Stromal cell of bone marrow (primary cell): ENCODE results near the gene SF3B6.
"Not testable (repeated sequence)": the region's sequence is repeated elsewhere in the genome, so short reads cannot be mapped to it uniquely, and the experiment has no call there.

Experiments
- DNase-seq: peaks from one replicate; pipeline ENCODE4 v3.0.0-alpha.2; 2012; ENCODE audit warnings: low read depth

Gene SF3B6

DNA sequence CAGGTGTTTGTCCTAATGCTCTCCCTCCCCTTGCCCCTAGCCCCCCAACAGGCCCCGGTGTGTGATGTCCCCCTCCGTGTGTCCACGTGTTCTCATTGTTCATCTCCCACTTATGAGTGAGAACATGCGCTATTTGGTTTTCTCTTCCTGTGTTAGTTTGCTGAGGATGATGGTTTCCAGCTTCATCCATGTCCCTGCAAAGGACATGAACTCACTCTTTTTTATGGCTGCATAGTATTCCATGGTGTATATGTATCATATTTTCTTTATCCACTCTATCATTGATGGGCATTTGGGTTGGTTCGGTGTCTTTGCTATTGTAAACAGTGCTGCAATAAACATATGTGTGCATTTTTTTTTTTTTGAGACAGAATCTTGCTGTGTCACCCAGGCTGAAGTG, 17.1 kb upstream of the SF3B6 start:
- not testable (repeated sequence) for DNase-seq

DNA sequence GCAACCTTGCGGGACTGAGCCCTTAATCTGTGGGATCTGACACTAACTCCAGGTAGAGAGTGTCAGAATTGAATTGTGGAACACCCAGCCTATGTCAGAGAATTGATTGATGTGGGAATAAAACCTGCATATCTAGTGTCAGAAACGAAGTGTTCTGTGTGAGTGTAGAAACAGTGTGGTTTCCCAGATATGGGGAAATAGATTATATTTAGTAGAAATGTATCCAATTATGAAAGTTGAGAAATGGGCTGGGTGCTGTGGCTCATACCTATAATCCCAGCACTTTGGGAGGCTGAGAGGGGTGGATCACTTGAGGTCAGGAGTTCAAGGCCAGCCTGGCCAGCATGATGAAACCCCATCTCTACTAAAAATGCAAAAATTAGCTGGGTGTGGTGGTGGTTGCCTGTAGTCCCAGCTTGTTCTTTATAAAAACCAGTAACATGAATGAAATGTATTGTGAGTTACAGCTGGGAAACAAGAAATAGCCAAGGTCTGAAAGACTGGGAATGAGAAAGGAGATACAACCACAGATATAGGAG, 12.8 kb upstream of the SF3B6 start:
- no peak for DNase-seq

DNA sequence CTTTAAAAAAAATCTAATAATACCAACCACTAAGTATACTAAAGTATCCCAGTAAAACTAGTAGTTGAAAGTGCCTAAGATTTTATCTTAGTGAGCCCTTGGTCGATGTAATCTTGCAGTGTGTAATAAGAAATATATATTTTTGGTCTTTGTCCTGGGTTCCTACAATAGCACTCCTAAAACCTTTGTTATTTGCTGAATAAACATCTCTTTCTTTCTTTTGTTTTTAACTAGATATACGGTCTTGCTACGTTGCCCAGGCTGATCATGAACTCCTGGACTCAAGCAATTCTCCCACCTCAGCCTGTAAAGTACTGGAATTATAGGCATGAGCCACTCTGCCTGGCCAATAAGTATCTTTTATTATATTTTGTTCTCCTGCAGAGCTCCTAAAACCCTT, 10.9 kb upstream of the SF3B6 start:
- DNase-seq = no peak

DNA sequence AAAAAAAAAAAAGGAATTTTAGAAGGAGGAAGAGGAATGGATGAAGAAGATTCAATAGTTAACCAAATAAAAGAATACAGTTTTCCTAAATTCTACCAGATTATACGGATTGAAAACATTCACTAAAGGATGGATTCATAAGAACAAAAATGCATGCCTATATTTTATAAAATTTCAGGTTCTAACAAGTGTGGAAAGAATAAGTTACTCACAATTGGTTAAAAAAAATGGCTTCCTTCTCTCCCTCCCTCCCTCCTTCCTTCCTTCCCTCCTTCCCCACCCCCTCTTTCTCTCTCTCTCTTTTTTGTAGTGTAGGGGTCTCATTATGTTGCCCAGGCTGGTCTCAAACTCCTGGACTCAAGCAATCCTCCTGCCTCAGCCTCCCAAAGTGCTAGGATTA, 10.1 kb upstream of the SF3B6 start:
- no peak for DNase-seq

DNA sequence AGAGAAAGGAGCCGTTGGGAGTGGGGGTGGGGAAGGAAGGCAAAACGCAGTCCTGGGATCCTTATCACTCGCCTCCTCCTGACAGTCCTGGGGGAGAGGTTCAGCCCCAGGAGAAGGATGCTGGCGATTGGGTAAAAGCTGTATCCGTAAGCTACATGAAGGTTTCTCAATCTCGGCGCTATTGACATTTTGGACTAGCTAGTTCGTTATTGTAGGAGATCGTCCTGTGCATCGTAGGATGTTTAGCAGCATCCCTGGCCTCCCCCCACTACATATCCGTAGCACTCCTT, 9.0 kb upstream of the SF3B6 start:
- no peak for DNase-seq

DNA sequence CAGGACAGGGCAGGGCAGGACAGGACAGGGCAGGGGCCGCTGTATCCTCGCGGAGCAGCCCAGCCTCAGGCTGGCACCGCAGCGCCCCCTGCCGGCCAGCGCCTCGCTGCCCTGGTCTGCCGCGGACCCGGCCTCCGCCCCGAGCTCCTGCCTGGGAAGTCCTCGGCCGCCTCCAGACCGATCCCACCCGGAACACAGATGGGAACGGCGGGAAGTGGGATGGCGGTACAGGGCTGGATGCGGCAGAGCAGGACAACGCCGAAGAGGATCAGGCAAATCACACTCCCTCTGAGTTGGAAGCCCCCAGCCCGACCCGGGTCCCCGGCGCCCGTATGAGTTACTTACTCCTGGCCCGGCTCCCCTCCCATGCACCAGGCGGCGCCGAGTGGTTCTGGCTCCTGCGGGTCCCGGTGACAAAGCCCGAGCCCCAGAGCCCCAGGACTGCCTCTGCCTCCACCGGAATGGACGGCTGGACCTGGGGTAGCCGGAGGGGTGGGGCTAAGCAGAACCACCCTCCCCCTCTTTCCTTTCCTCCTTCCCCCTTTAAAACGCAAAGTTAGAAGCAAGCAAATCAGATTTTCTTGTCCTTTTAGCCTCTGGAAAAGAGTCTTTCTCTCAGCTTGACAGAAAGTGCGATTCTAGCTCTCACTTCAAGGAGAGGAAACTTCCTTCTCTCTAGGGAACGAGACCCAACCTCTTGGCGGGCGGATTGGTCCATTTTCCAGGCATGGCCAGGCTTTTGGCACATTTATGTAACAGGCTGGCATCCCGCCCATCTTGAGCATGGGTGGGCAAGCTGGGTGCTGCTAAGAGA, 8.5 kb upstream of the SF3B6 start, which contains the start of gene TP53I3:
TSS of gene TP53I3 (minus strand) at position 449 of the 814 bp plus-strand sequence. CDS start 508 bp downstream, outside the sequence.
- DNase-seq = peak; percentile 77

DNA sequence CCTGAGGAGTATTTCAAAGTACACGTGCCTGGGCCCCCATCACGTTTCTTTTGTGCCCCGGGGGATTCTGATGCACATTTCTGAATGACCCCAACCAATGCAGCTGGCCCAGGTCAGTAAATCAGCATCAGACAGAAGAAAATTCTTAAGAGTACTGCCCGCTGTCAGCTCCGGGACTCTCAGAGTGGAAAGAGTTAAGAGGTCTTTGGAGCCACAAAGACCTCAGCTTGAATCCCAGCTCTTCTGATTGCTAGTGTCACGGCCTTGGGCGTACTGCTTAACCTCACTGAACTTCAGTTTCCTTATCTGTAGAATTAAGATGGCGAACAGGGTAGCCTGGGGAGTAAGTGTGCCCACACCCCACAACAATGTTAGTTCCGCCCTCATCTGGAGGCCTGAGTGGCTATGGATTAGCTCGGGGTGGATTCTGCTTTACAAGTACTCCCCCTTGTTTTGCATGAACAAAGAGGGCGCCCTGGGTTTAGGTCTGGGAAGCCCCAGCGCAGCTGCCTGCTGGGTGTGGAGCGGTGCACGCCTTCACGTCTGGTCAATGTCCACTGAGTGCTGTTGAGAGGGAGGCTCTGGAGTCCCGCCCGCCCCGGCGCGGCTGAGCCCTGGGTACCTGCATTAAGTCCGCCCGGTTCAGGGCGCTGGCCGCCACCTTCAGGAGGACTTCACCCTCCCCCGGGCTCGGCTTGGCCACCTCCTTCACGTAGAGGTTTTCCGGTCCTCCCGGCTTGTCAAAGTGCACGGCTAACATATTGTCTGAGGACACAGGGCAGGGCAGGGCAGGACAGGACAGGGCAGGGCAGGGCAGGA, 7.7 kb upstream of the SF3B6 start:
- peak; percentile 66 for DNase-seq

DNA sequence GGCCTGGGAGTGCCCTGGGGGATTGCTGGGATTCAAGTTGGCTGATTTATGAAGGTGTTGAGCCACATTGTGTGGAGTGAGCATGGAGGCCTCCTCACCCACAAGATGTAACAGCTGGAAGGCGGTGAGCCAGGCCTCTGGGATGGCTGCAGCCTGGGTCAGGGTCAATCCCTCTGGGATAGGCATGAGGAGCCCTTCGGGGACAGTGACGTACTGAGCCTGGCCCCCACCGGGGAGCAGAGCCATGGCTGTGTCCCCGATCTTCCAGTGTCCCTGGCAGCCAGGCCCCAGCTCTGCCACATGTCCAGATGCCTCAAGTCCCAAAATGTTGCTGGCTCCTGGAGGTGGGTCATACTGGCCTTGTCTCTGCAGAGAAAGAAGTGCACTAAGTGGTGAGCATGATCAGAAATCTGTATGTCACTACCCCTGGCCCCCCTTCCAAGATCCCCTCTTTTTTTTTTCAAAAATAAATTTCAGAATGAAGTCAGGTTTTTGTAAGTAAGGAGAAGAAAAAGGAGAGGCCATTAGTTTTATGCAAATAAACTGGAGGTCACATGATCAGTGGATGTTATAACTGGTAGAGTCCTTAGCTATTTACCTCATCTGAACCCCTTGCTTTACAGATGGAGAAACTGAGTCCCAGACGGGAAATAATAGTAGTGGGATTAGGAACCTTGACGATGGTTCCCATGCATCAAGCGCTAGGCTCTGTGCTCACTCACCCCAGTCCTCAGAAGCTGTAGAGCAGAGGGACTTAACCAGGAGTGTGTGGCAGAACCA, 6.9 kb upstream of the SF3B6 start:
- DNase-seq = no peak

DNA sequence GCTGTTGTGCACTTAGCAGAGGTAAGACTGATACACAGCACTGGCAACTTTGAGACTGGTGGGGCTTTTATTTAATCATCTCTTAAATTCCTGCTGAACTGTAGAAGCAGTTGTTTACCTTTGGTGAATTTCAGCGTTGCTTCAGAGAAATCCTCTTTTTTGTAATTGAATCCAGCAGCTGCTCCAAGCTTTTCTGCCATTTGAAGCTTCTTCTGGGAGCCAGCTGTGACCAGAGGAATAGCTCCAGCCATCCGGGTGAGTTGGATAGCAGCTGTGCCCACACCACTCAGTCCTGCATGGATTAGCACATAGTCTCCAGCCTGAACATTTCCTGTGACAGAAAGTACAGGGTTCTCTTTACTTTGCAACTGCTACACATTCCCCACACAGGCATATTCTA, 4.6 kb upstream of the SF3B6 start:
- DNase-seq = no peak

DNA sequence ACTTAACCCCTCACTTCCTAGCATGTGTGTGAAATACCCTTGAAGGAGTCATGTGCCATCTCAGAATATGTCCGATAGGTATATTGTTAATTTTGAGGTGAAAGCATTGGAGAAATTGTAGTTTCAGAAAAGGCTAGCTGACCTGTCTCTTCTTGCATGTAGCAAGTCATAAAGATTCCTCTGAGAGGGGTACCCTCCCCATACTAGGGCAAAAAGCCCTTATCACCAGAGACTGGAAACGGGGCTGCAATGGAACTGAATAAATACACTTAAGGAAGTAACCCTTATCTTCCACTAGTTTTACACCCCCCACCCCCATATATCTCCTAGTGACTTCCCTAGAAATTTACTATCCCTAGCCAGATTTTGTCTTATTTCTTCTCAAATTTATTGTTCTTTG, 1.8 kb upstream of the SF3B6 start:
- no peak for DNase-seq

DNA sequence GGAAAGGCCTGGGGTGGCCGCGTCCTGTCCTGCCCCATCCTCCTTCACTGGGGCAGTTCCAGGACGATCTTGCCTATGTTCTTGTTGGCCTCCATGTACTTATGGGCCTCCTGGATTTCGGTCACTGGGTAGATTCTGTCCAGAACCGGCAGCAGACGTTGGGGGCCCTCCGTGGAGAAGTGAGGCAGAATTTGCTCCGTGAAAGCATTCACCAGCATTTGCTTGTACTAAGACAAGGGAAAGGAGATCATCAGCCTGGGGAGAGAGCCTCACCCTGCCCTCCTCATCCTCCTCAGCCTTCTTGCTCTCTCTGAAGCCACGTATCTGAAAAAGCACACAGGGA, 1.4 kb upstream of the SF3B6 start:
- DNase-seq = no peak

DNA sequence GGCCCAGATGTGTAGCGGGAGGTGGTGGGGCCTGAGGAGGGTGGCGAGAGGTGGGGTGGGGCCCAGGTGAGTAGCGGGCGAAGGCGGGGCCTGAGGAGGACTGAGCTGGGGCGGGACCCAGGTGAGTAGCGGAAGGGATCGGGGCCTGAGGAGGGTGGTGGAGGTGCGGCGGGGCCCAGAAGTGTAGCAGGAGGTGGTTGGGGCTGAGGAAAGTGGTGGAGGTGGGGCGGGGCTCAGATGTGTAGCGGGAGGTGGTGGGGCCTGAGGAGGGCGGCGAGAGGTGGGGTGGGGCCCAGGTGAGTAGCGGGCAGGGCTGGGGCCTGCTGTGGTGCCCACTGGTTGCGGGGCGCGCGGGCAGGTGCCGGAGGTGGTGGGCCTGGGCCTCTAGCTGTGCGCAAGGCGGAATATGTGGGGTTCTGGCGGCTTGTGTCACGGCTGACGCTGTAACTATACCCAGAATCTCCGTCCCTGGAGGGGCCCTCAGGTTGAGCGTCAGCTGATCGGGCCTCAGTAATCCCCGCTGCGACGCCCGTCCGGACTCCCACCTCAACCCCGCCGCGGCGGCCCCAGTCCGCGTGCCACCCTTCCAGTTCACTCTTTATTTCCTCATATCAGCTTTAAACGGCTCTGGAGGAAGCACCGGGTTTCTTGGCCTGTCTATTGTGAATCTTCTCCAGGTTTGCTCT, 866 bp upstream of the SF3B6 start:
- no peak for DNase-seq

DNA sequence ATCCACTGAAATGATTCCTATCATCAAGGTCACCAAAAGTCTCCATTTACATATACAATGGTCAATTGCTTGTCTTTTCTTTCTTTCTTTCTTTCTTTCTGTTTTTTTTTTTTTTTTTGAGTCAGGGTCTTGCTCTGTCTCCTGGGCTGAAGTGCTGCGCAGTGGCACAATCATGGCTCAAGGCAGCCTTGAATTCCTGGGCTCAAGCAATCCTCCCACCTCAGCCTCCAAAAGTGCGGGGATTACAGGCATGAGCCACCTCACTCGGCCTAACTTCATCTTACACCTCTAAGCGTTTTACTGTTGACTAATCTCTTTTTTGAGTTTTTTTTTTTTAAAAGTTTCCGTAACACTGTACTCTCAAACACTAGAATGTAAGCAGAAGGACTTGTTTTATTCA, 867 bp downstream of the SF3B6 start:
- no peak for DNase-seq

DNA sequence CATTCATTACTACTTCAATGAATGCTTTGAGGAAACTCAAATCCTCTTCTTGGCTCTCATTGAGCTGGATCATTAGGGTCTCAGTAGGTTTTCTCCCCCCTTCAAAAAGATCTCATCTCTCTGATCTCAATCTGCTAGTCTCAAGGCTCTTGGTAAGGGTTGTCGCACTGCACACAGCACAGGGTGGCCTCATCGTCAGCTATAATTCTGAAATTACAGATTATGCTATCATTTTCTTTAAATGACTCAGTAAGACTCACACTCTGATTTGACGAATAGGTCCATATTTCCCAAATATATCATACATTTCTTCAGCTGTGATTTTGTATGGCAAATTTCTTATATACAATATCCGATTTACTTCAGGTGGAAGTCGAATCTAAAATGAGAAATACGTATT, 2.3 kb downstream of the SF3B6 start:
- no peak for DNase-seq

DNA sequence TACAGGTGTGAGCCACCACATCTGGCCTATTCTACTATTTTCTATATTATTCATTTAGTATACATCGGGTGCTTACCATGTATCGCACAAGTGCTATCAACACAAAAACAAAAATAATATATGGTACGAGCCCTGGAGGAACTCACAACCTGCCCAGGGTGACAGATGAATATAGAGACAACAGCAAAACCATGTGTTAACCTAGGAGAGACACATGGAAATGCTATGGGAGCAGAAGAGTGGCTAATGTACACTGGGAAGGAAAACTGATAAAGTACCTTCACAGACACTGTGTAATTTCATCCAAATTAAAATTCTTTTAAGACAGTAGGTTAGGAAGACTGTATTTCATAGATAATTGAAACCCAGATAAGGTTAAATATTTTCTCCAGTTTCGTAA, 3.9 kb downstream of the SF3B6 start:
- DNase-seq = no peak

DNA sequence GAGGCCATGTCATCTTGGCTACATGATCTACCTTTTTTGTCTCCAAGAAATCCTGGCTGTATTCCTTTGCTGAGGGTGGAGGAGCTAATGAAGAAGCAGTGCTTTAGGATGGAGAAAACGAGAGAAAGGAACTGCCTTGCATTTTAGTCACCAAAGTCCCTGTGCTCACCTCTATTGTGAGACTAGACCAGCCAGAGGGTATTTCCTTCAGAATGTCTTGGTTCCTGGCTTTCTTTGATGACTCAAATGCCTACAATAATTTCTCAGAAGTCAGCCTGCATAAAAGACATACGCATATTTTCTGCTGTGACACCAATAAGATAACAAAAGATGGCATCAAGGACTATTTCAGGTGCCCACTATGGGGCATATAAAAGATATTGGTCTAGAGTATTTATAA, 10.8 kb downstream of the SF3B6 start:
- no peak for DNase-seq

DNA sequence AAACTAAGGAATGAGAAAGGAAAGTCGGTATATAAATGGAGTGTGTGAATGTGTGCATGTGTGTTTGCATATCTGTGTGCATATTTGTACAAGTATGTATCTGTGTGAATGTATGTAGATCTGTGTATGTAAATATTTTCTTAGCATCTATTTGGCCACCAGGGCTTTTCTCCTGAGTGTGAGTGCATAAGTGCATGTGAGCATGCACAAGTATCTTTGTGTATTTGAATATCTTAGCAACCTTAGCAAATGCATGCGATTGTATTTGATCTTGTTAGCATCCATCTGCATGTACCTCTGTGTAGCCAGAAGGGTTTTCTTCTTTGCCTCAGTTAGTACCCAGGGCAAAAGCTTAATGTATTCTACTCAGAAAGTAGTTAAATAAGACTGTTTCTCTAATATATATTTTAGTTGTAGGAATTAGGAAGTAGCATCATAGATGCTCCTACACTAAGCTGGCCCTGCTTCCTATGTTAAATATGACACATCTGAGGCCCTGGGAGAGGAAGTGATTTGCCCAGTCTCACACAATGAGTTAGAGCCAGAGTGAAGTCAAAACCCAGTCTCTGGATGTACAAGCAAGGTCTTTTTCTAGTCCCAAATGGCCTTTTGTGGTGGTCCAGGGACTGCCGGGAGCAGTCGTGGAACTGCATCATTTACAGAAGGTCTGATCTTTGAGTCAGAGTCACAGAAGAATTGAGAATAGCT, 17.4 kb downstream of the SF3B6 start:
- no peak for DNase-seq

DNA sequence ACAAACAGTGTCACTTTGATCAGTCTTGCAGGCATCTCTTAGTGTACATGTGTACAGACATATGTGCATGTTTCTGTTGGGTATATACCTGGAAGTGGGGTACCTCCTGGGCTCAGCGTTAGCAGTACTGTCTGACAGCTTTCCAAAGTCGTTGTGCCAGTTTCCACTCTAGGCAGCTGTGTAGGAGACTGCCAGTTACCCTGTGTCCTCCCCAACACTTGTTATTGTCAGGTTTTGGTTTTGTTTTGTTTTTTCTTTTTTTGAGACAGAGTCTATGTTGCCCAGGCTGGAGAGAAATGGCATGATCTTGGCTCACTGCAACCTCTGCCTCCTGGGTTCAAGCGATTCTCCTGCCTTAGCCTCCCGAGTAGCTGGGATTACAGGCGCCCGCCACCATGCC, 20.4 kb downstream of the SF3B6 start:
- DNase-seq = no peak

DNA sequence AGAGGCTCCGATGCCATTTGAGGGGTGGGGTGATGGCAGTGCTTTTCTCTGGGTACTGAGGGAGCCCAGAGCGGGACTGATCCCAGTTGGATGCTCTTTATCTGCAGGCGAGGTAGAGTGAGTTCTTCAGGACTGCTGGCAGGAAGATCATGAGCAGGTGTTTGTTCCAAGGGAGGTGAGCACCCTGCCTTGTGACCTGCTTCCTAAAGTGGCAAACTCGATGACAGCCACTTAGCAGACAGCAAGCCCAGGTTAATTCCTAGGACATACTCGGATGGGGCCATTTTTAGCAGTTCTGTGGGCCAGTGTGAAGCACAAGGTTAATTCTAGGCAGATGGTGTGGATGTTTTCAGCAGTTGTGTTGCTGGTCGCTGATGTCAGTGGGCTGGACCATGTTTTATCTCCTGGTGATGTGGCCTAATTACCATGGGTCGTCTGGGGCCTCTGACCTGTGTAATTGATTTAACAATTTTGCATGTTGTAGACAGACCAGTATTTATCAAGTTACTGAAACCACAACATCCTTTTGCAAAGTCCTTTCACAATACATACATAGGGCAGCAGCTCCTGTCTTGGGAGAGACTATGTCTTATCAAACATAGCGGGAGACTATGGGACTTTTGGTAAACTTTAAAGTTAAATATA, 21.6 kb downstream of the SF3B6 start:
- no peak for DNase-seq

DNA sequence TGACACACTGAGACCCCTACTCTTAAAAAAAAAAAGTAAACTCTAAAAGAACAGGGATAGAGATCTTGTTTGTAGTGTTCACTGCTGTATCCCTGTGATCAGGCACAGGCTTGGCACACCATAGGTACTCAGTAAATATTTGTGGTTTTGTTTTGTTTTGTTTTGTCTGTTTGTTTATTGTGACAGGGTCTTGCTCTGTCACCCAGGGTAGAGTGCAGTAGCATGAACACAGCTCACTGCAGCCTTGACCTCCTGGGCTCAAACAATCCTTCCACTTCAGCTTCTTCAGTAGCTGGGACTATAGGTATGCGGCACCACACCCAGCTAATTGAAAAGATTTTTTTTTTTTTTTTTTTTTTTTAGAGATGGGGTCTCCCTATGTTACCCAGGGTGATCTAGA, 23.2 kb downstream of the SF3B6 start:
- DNase-seq = no peak

DNA sequence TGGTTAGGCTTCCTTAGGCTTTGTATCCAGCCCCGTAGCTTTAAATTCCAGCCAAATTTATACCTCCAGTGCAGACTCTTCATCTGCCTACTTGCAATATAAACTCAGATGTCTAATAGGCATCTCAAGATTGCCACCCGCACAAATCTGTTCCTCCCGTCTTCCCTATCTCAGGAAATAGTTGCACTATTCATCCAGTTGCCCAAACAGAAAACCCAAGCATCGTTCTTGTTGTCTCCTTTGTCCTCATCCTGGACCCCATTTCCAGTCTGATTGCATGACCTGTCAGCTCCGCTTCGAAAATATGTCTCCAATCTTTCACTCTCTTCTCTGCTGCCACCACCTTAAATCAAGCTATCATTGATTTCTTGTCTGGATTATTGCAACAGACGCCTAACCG, 24.3 kb downstream of the SF3B6 start:
- DNase-seq = no peak
